ENCODE data around the gene ANKS3. TPM values are rescaled to one million over a fixed set of nuclear protein-coding genes. Genes with fewer than 3 reads are reported as not detected.

The ANKS3 gene
- total RNA-seq, 1 experiment from 2014 or later: 25.5 TPM

GRCh38 chr16:4718466-4718865, 15.6 kb downstream of the ANKS3 start:
- ChIA-PET CTCF (no interaction called here), RAD21 (ENCODE audit: low non-redundant PET in 1 of 2, low total read pairs in 2 of 2, uncharacterized antibody in 2 of 2, unreplicated experiment in 2 of 2) (no interaction called here), POLR2A (no interaction called here)
- no peak for ATAC-seq
- Histone ChIP-seq H3K27ac (ENCODE audit: low read depth, low read length) (no peak overlapping the region), H3K9ac (ENCODE audit: low read length) (no peak overlapping the region), H4K20me1 (ENCODE audit: insufficient read depth) (no peaks in the 10 kb centered on the region), H3K9me2 (ENCODE audit: insufficient read depth) (no peaks in the 10 kb centered on the region), H3K4me2 (ENCODE audit: low read length) (no peak overlapping the region), H3K9me3 (ENCODE audit: control insufficient read depth in 1 of 2, insufficient read depth in 1 of 2, low read depth in 1 of 2, low read length in 2 of 2) (no peaks in the 10 kb centered on the region), H3K79me2 (ENCODE audit: insufficient read depth, low read length) (no peaks in the 10 kb centered on the region), H3K4me3 (replicated peaks in 1 of 2; ENCODE audit: low read depth in 1 of 2, low read length in 2 of 2) (no peak overlapping the region), H3K36me3 (ENCODE audit: control insufficient read depth in 1 of 2, insufficient read depth in 2 of 2, low read length in 2 of 2) (peaks cover 0 to 11% of the 10 kb centered on the region in 2 experiments; a peak in 2 of 4 replicates), H2AFZ (ENCODE audit: low read depth, low read length, poor library complexity, severe bottlenecking) (no peak overlapping the region), H3K27me3 (ENCODE audit: insufficient read depth, low read length) (no peaks in the 10 kb centered on the region), H3K4me1 (ENCODE audit: control insufficient read depth in 1 of 2, insufficient read depth in 2 of 2, low read length in 2 of 2) (no peaks in the 10 kb centered on the region)
- no peak for DNase-seq (ENCODE audit: low read depth, low spot score)
- no TSS peak for BruUV-seq (replicated peaks)
- intact Hi-C loops (cut with micrococcal nuclease): loop anchor here (10.0 kb wide), 1 partner anchor 306 kb away; no protein-coding TSS in a partner anchor
- no peak for TF ChIP-seq EGR1 (IDR thresholded peaks at IDR 0.05; ENCODE audit: low read depth)
- TF ChIP-seq EZH2 (IDR thresholded peaks at IDR 0.05): no peak
- TF ChIP-seq ATF3 (IDR thresholded peaks at IDR 0.05): no peak
- no peak for TF ChIP-seq ZFX (IDR thresholded peaks at IDR 0.05)
- TF ChIP-seq FOSL1 (IDR thresholded peaks at IDR 0.05; ENCODE audit: low read depth): no peak
- TF ChIP-seq JUND (IDR thresholded peaks at IDR 0.05): no peak
- no peak for TF ChIP-seq SP1 (IDR thresholded peaks at IDR 0.05; ENCODE audit: low read depth)
- no peak for TF ChIP-seq SRF (IDR thresholded peaks at IDR 0.05; ENCODE audit: low read depth)

- no peaks in the 10 kb centered on the region for H4K20me1 ChIP-seq (ENCODE audit: insufficient read depth)
- no peak overlapping the region for H3K9ac ChIP-seq (ENCODE audit: low read length)
- H3K4me3 ChIP-seq (replicated peaks in 1 of 2; ENCODE audit: low read depth in 1 of 2, low read length in 2 of 2): no peak overlapping the region
- POLR2A ChIA-PET: no interaction called here
- H3K27ac ChIP-seq (ENCODE audit: low read depth, low read length): no peak overlapping the region
- no peaks in the 10 kb centered on the region for H3K4me1 ChIP-seq (ENCODE audit: control insufficient read depth in 1 of 2, insufficient read depth in 2 of 2, low read length in 2 of 2)
- no peaks in the 10 kb centered on the region for H3K9me3 ChIP-seq (ENCODE audit: control insufficient read depth in 1 of 2, insufficient read depth in 1 of 2, low read depth in 1 of 2, low read length in 2 of 2)
- H2AFZ ChIP-seq (ENCODE audit: low read depth, low read length, poor library complexity, severe bottlenecking): no peak overlapping the region
- no peaks in the 10 kb centered on the region for H3K27me3 ChIP-seq (ENCODE audit: insufficient read depth, low read length)
- H3K4me2 ChIP-seq (ENCODE audit: low read length): no peak overlapping the region
- RAD21 ChIA-PET (ENCODE audit: low non-redundant PET in 1 of 2, low total read pairs in 2 of 2, uncharacterized antibody in 2 of 2, unreplicated experiment in 2 of 2): no interaction called here
- intact Hi-C loops (cut with micrococcal nuclease): loop anchor here (10.0 kb wide), 1 partner anchor 310 kb away; no protein-coding TSS in a partner anchor
- BruUV-seq (replicated peaks): no TSS peak
- H3K9me2 ChIP-seq (ENCODE audit: insufficient read depth): no peaks in the 10 kb centered on the region
- H3K36me3 ChIP-seq (ENCODE audit: control insufficient read depth in 1 of 2, insufficient read depth in 2 of 2, low read length in 2 of 2): peaks cover 5 to 13% of the 10 kb centered on the region in 2 experiments
- 0 out of 2 replicates have a peak, but pooled peaks cover 1% of the 10 kb centered on the region for H3K79me2 ChIP-seq (ENCODE audit: insufficient read depth, low read length)
- no peak for ATAC-seq
- DNase-seq (ENCODE audit: low read depth, low spot score): no peak
- CTCF ChIA-PET: interaction anchor here (0.7 kb wide), 1 partner anchor 10 kb away, joined by 3 read pairs; no protein-coding TSS in a partner anchor
- no peak for TF ChIP-seq REST (IDR thresholded peaks at IDR 0.05; ENCODE audit: low read depth)
- no peak for TF ChIP-seq SP1 (IDR thresholded peaks at IDR 0.05; ENCODE audit: low read depth)
- TF ChIP-seq POLR2AphosphoS5 (IDR thresholded peaks at IDR 0.05; ENCODE audit: low read depth, low read length): no peak
- no peak for TF ChIP-seq EZH2phosphoT487 (IDR thresholded peaks at IDR 0.05; ENCODE audit: borderline replicate concordance)
- TF ChIP-seq ZBTB33 (IDR thresholded peaks at IDR 0.05; ENCODE audit: extremely low read depth, insufficient replicate concordance, low read length): no peak
- no peak for TF ChIP-seq FOSL1 (IDR thresholded peaks at IDR 0.05; ENCODE audit: low read depth)
- no peak for TF ChIP-seq EGR1 (IDR thresholded peaks at IDR 0.05; ENCODE audit: low read depth)
- TF ChIP-seq ZNF274 (IDR thresholded peaks at IDR 0.05; ENCODE audit: low read depth, low read length): no peak
- no peak for TF ChIP-seq TCF7L2 (IDR thresholded peaks at IDR 0.05; ENCODE audit: borderline replicate concordance, extremely low read depth, insufficient read depth, insufficient read length)
- no peak for TF ChIP-seq RAD21 (IDR thresholded peaks at IDR 0.05; ENCODE audit: low read depth)
Measured at GRCh38 chr16:4714996-4715395, 19.1 kb downstream of the ANKS3 start.
